GM15510 (cell line): ENCODE data around the gene RYR2.

Experiments used
- POLR2A ChIP-seq: IDR thresholded peaks from 3 replicates; pipeline ENCODE4 v1.6.1; 2011; ENCODE audit warnings: borderline replicate concordance; ENCODE audit not compliant: insufficient read length; ENCODE audit errors: extremely low read depth

RYR2 gene

GRCh38 chr1:237700181-237700580 lies 658.2 kb downstream of the RYR2 start:
- no peak for TF ChIP-seq POLR2A

- TF ChIP-seq POLR2A: no peak
Observed at GRCh38 chr1:237701534-237701933, 659.5 kb downstream of the RYR2 start.

DNA sequence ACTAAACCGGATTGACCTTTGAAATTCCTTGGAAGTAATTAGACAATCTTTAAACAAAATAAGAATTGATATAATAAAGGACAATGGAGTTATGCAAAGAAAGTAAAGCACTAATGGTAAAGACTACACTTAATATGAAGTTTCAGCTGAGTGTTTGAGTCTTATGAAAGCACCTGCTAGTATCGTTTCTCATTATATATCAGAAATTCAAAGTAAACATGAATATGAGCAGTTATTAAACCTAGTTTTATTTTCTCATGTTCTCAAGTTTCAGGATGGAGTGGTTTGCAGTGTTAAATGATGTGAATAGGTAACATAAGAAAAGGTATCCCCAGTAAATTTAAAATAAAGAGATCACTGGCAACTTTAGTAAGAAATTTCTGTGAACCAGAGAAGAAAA lies 660.2 kb downstream of the RYR2 start:
- no peak for TF ChIP-seq POLR2A

GRCh38 chr1:237705462-237705861 lies 663.5 kb downstream of the RYR2 start:
- no peak for TF ChIP-seq POLR2A

DNA sequence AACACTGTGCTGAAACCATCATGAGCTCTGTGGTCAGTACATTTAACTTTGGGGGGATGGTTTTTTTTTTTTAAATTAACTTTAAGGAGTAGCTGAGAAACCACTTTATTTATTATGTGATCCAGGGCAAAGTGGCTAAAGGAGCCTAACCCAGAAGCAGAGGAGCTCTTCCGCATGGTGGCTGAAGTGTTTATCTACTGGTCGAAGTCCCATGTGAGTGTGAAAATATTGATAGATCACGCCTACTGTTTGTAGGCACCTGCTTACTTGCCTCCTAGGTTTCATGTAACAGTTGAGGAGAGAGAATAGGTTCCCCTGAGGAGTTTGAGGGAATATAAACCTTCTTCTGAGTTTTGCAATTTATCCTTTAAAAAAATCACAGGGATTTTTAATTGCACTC lies 667.4 kb downstream of the RYR2 start:
- TF ChIP-seq POLR2A: no peak

- no peak for TF ChIP-seq POLR2A
Observed at GRCh38 chr1:237711281-237711680, 669.3 kb downstream of the RYR2 start.

- no peak for TF ChIP-seq POLR2A
Observed at GRCh38 chr1:237712082-237712481, 670.1 kb downstream of the RYR2 start.

GRCh38 chr1:237712586-237713157 lies 670.7 kb downstream of the RYR2 start:
- TF ChIP-seq POLR2A: no peak

GRCh38 chr1:237713916-237714315 lies 671.9 kb downstream of the RYR2 start:
- no peak for TF ChIP-seq POLR2A

GRCh38 chr1:237717106-237717505 lies 675.1 kb downstream of the RYR2 start:
- no peak for TF ChIP-seq POLR2A

- TF ChIP-seq POLR2A: no peak
Observed at GRCh38 chr1:237730826-237731350, 688.9 kb downstream of the RYR2 start.

GRCh38 chr1:237732657-237733056 lies 690.7 kb downstream of the RYR2 start:
- TF ChIP-seq POLR2A: no peak

DNA sequence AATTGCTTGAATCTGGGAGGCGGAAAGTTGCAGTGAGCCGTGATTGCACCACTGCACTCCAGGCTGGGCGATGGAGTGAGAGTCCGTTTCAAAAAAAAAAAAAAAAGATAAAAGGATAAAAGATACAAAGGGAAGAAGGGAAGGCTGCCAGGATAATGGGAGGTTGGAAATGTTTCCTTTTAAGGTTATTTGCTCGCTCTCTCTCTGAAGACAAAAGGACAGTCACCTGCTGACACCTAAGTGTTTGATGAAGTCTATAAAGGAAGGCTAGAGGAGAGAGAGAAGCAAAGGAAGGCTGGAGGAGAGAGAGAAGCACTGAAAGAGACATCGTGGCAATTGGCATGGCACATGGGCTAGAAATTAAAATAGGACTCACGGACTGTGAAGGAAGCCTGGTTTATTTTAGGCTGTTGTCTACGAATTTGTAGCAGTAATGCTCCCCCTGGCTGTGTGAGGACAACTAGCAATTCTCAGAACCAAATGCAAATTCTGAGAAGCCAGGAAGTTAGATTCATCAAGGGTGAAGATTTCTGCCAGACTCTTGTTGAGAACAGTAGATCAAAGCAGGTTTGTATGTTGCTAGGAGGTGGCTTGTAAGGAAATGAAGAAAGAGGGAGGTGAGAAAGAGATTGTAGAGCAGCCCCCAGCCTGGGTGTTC lies 694.5 kb downstream of the RYR2 start:
- no peak for TF ChIP-seq POLR2A

GRCh38 chr1:237737448-237737847 lies 695.5 kb downstream of the RYR2 start:
- TF ChIP-seq POLR2A: no peak

DNA sequence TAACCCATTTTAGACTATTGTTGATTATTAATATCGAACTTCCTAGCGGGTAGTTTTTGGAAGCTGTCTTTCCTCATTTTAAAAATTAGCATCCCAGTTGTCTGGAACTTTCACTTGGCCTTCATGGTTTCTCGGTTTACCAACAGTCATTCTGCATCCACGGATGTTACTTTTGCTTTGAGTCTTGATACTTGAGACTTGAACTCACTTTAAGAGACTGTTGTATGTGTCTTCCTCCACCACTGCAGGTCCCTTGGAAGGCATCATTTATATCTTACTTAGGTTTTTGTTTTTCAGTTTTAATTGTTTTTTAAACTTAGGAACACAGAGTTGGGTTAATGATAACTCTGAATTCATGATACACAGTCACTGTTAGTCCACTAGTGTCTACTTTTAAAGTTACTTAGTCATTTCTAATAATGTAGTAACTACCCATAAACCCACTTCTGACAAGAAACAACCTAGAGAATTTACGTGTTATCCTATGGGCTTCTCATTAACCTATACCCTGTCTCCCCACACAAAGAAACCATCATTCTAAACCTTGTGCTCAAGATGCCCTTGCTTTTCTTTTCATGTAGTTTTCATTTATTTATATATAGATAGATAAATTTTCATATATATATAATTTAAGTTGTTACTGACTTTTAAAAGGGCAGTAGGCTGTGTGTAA lies 696.1 kb downstream of the RYR2 start:
- no peak for TF ChIP-seq POLR2A

DNA sequence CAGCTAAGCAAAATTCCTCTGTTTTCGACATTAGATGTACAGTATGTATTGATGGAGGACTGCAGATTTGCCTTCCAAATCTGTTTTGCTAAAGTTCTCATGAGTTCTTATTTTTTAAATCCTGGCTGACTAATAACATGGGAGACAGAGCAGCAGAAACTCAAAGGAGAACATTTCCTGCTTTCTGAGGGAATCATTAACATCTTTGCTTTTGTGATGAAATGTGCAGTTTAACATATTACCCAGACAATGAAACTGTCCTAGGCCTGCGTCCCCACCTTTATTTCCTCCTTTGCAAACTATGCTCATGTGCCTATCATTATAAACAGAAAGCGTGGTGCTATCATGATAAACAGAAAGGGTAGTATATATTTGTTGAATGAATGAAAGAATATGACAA lies 698.9 kb downstream of the RYR2 start:
- no peak for TF ChIP-seq POLR2A
